Measurements from ENCODE around the gene SDR39U1.
"Not testable (repeated sequence)": the region's sequence is repeated elsewhere in the genome, so short reads cannot be mapped to it uniquely, and the experiment has no call there.

SDR39U1 gene

DNA sequence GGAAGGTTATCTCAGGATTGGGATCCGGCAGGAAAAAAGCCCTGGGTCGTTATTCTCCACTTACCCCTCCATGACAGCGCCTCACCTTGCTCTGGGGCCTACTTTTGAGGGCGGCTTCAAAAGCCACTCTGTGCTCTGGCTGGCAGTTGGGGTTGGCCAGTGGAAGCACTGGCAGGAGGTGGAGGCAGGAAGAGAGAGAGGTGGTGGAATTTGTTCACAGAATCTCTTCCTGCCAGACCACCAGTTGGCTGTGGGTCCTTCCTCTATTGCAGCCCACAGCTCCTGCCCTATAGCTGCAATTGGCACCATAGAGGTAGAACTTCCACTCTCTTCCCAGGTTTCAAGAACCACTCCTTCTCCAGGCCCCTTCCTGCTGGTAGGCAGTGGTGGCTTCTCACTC, 32.7 kb upstream of the SDR39U1 start:
- no peak for TF ChIP-seq CTCF (IDR thresholded peaks at IDR 0.05; ENCODE audit: insufficient read depth, low read length, poor library complexity, severe bottlenecking)
- no peaks in the 10 kb centered on the region for H3K27me3 ChIP-seq (replicated peaks; ENCODE audit: control insufficient read depth, insufficient read depth, low read length)
- no peak for DNase-seq (ENCODE audit: extremely low read depth, insufficient read length)
- no peaks in the 10 kb centered on the region for H3K36me3 ChIP-seq (ENCODE audit: control insufficient read depth, insufficient read depth, low read length)
- H3K4me3 ChIP-seq (replicated peaks; ENCODE audit: low read depth, low read length) = no peak overlapping the region

DNA sequence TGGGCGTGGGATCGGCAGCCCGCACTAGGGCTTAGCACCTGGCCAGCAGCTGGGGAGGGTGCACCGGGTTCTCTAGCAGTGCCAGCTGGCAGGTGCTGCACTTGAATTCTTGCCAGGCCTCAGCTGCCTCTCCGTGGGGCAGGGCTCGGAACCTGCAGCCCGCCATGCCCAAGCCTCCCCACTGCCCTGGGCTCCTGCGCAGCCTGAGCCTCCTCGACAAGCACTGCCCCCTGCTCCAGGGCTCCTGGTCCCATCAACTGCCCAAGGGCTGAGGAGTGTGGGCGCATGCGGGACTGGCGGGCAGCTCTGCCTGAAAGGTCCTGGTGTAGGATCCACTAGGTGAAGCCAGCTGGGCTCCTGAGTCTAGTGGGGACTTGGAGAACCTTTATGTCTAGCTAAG, 30.6 kb upstream of the SDR39U1 start:
- no peak overlapping the region for H3K4me3 ChIP-seq (replicated peaks; ENCODE audit: low read depth, low read length)
- TF ChIP-seq CTCF (IDR thresholded peaks at IDR 0.05; ENCODE audit: insufficient read depth, low read length, poor library complexity, severe bottlenecking) = no peak
- no peaks in the 10 kb centered on the region for H3K36me3 ChIP-seq (ENCODE audit: control insufficient read depth, insufficient read depth, low read length)
- no peaks in the 10 kb centered on the region for H3K27me3 ChIP-seq (replicated peaks; ENCODE audit: control insufficient read depth, insufficient read depth, low read length)
- DNase-seq (ENCODE audit: extremely low read depth, insufficient read length) = no peak

DNA sequence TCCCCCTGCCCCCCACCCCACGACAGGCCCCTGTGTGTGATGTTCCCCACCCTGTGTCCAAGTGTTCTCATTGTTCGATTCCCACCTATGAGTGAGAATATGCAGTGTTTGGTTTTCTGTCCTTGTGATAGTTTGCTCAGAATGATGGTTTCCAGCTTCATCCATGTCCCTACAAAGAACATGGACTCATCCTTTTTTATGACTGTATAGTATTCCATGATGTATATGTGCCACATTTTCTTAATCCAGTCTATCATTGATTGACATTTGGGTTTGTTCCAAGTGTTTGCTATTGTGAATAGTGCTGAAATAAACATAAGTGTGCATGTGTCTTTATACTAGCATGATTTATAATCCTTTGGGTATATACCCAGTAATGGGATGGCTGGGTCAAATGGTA, 27.9 kb upstream of the SDR39U1 start:
- H3K36me3 ChIP-seq (ENCODE audit: control insufficient read depth, insufficient read depth, low read length); H3K4me3 ChIP-seq (replicated peaks; ENCODE audit: low read depth, low read length); DNase-seq (ENCODE audit: extremely low read depth, insufficient read length); H3K27me3 ChIP-seq (replicated peaks; ENCODE audit: control insufficient read depth, insufficient read depth, low read length): not testable (repeated sequence)

DNA sequence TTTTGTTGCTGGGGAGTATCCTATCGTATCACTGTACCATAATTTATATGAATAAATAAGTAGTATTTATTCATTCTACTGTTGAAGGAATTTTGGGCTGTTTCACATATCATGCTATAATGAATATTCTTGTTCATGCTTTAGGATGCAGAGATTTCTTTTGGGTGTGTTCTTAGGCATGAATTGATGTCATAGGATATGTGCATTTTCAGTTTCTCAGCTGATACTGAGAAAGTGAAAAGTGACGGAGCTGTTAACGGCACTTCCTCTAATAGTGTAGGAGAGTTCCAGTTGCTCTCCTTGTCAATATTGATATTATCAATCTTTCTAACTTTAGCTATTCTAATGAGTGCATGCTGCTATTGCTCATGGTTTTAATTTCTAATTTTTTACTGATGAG, 23.2 kb upstream of the SDR39U1 start:
- DNase-seq (ENCODE audit: extremely low read depth, insufficient read length) = no peak
- no peak overlapping the region for H3K4me3 ChIP-seq (replicated peaks; ENCODE audit: low read depth, low read length)
- TF ChIP-seq CTCF (IDR thresholded peaks at IDR 0.05; ENCODE audit: insufficient read depth, low read length, poor library complexity, severe bottlenecking) = no peak
- H3K27me3 ChIP-seq (replicated peaks; ENCODE audit: control insufficient read depth, insufficient read depth, low read length) = no peaks in the 10 kb centered on the region
- no peaks in the 10 kb centered on the region for H3K36me3 ChIP-seq (ENCODE audit: control insufficient read depth, insufficient read depth, low read length)

- Histone ChIP-seq H3K27me3 (replicated peaks; ENCODE audit: control insufficient read depth, insufficient read depth, low read length) (no peaks in the 10 kb centered on the region), H3K4me3 (replicated peaks; ENCODE audit: low read depth, low read length) (no peak overlapping the region), H3K36me3 (ENCODE audit: control insufficient read depth, insufficient read depth, low read length) (no peaks in the 10 kb centered on the region)
- no peak for TF ChIP-seq CTCF (IDR thresholded peaks at IDR 0.05; ENCODE audit: insufficient read depth, low read length, poor library complexity, severe bottlenecking)
- DNase-seq (ENCODE audit: extremely low read depth, insufficient read length) = no peak
Measured at GRCh38 chr14:24465368-24465767, 22.8 kb upstream of the SDR39U1 start.

GRCh38 chr14:24463884-24464785, 21.6 kb upstream of the SDR39U1 start:
- DNase-seq (ENCODE audit: extremely low read depth, insufficient read length) = no peak
- Histone ChIP-seq H3K36me3 (ENCODE audit: control insufficient read depth, insufficient read depth, low read length) (no peaks in the 10 kb centered on the region), H3K4me3 (replicated peaks; ENCODE audit: low read depth, low read length) (no peak overlapping the region), H3K27me3 (replicated peaks; ENCODE audit: control insufficient read depth, insufficient read depth, low read length) (no peaks in the 10 kb centered on the region)
- no peak for TF ChIP-seq CTCF (IDR thresholded peaks at IDR 0.05; ENCODE audit: insufficient read depth, low read length, poor library complexity, severe bottlenecking)

All from GM06990 (cell line).